GM19395 (cell line): ENCODE data around the gene XRRA1.
"Not testable (repeated sequence)": the region's sequence is repeated elsewhere in the genome, so short reads cannot be mapped to it uniquely, and the experiment has no call there.

ENCODE experiments used
- ATAC-seq: cut with Tn5 transposase; IDR thresholded peaks from one replicate; pipeline ENCODE4 v1.9.1; 2021; ENCODE audit warnings: mild to moderate bottlenecking, moderate library complexity; ENCODE audit not compliant: unreplicated experiment

Gene XRRA1

DNA sequence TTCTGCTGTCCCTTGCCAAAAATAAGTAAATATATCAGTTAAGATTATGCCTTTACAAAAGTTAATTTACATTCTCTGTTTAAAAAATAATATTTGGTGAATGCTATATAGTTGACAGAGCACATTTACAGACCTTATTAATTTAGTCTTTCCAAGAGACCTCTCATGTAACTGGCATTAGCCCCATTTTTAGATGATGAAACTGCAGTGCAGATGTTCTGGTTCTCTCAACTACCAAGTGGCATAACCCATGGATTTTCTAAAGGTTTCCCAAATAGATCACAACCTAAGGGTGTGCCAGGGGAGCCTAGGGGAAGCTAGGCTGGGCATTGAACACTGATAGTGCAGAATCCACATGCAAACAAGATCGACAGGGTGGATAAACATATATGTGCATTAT is 111.7 kb downstream of the XRRA1 start:
- ATAC-seq: no peak

DNA sequence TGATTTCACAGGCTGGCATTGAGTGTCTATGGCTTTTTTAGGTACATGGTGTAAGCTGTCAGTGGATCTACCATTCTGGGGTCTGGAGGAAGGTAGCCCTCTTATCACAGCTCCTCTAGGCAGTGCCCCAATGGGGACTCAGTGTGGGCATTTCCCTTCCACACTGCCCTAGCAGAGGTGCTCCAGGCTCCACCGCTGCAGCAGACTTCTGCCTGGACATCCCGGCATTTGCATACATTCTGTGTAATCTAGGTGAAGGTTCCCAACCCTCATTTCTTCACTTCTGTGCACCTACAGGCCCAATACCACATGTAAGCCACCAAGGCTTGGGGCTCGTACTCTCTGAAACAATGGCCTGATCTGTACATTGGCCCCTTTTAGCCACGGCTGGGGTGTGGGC is 122.0 kb downstream of the XRRA1 start:
- no peak for ATAC-seq

DNA sequence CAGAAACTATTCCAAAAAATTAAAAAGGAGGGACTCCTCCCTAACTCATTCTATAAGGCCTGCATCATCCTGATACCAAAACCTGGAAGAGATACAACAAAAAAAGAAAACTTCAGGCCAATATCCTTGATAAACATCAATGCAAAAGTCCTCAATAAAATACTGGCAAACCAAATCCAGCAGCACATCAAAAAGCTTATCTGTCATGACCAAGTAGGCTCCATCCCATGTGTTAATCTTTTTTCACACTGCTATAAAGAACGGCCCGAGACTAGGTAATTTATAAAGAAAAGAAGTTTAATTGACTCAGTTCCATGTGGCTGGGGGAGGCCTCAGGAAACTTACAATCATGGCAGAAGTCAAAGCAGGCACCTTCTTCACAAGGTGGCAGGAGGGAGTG is 123.3 kb downstream of the XRRA1 start:
- not testable (repeated sequence) for ATAC-seq

DNA sequence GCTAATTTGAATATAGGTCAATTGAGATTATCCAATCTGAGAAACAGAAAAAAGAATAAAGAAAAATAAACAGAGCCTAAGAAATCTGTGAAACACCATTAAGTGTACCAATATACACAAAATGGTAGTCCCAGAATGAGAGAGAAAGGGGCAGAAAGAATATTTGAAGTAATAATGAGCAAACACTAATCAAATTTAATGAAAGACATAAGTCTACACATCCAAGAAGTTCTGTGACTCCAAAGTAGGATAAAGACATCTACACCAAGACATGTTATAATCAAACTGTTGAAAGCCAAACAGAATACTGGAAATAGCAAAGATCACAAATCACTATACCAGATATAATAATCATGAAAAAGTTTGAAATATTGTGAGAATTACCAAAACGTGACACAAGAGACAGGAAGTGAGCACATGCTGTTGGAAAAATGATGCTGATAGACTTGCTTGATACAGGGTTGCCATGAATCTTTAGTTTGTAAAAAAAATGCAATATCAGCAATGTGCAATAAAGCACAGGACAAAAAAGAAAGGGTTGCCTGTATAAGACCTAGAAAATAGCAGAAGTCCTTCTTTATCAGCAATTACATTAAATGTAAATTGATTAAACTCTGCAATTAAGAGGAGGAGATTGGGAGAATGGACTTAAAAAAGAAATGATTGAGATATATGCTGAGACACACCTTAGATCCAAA is 124.5 kb downstream of the XRRA1 start:
- ATAC-seq: no peak

DNA sequence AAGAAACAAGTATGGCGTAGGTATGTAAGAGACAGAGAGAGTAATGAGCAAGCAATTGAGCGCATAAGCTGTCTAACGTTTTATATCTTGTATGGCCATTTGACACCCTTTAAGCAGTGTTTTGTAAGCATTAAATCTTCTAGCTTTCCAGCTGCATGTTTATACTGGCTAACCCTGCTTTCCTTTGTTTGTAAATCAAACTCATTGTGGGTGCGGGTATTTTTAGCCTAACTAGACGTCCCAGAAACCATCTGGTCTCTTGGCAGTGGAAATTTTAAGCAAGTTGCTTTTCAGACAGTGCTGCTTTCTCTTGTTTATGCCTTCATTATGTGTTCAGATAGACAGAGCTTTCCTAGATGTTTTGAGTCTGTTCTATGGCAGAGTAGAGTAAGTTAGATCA is 126.7 kb downstream of the XRRA1 start:
- ATAC-seq: no peak

DNA sequence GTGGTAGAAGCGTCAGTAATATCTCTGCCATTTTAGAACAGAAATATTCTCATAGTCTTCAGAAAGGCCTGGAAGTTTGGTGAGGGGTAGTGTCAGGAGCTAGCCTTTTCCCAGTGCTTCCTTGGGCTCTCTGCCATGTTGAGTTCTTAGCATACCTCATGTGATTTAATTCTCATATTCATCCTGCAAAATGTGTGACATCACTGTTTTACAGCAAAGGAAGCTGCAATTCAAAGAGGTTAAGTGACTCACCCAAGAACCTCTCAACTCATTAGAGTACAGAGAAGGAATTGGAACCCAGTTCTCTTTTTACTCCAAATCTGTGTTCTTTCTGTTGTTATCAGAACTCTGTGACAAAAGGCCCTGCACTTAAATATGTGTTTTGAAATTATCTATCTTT is 128.1 kb downstream of the XRRA1 start:
- ATAC-seq: no peak

DNA sequence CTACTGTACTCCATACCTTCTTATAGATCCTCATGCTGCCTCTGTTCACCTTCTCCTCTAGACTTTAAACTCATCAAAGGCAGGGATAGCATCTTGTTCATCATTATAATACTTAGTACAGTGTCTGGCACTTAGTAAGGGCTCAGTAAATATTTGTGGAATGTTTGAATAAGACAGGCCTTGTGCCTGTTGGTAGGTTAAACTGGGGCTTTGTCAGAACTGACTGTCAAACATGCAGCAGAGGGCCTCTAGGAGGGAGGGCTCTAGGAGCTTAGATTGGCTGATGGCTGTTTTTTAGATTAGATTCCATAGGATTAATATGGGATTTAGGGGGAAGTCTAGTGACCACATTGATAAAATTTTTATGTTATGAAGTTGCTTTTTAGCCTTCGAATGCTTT is 129.5 kb downstream of the XRRA1 start:
- ATAC-seq: no peak

DNA sequence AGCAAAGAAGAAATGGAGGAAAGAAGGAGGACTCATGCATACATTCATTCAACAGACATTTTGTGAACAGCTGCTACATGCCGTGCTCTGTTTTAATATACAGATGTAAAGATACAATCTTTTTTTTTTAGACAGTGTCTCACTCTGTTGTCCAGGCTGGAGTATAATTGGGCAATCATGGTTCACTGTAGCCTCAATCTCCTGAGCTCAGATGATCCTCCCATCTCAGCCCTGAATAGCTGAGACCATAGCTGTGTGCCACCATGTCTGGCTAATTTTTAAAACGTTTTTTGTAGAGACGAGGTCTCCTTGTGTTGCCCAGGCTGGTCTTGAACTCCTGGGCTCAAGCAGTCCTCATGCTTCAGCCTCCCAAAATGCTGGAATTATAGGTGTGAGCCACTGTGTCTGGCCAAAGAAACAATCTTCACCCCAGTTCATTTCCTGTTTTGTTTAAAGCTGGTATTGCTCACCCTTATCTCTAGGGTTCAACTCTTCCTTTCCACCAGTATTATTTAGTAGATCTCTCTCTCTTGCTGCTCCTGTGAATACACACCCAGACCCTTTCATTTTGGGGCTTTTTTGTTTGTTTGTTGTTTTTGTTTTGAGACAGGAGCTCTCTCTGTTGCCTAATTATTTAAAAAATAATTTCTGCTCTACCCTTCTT is 130.5 kb downstream of the XRRA1 start:
- ATAC-seq: no peak

DNA sequence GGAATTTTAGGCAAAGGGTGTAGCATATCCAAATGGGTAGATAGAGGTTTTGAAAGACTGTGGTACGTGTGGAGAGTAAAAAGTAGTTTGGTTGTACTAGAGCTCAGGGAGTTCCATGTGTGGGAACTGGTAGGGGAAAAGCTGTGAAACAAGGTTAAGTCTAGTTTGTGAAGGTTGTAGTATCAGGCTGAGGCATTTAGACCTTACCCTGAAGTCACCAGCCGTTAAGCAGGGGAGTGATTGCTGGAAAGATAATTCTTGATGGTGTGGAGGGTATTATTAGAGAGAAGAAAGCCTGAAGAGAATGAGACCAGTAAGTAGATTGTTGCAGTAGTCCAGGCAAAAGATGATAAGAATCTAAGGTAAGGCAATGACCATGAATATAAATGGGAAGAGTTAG is 132.2 kb downstream of the XRRA1 start:
- no peak for ATAC-seq

DNA sequence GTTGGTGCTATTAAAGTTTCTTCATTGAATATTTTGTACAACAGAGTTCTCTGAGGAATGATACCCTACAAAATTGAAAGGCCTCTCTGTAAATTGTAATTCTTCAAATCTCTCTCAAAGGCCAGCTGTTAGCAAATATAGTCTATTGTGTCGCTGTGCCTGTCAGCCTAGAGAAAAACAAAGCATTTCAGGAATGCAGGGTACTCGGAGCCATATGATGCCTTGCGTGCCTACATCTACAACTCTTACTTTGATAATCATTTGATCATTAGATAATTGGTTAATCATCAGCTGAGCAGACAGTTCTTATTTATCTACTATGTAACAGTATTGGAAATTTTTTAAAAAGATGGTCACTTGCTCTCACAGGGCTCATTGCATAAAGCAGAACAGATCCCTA is 132.9 kb downstream of the XRRA1 start:
- no peak for ATAC-seq

DNA sequence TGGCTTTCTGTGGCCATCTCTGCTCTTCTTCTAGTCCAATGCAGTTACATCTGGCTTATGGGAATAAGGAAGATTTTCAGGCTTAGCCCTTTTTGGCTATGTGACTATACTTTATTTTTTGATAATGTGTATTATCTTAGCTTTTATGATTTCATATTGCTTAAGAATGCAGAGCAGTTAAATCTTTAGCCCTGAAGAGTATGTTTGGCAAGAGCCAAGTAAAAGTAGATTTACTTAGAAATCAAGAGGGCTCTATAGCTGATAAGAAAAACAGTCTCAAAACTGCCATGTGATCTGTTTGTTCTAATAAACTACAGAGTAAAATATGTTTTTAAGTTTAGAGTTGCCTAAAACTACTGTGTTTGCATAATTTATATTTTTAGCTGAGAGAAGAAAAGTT is 139.1 kb downstream of the XRRA1 start:
- no peak for ATAC-seq

DNA sequence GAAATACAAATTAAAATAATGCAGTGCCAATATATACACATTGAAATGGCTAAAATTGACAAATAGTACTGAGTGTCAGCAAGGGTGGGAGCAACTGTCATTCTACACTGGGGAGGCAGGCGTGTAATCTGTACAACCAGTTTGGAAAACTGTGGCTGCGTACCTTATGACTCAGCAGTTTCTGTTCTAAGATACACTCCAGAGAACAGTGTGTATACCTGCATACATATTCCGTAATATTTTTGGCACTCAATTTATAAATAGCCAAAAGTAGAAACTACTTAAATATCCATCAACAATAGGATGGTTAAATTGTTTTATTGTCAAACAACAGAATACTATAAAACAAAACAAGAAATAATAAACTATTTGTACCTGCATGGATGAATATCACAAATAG is 142.6 kb downstream of the XRRA1 start:
- ATAC-seq: no peak

DNA sequence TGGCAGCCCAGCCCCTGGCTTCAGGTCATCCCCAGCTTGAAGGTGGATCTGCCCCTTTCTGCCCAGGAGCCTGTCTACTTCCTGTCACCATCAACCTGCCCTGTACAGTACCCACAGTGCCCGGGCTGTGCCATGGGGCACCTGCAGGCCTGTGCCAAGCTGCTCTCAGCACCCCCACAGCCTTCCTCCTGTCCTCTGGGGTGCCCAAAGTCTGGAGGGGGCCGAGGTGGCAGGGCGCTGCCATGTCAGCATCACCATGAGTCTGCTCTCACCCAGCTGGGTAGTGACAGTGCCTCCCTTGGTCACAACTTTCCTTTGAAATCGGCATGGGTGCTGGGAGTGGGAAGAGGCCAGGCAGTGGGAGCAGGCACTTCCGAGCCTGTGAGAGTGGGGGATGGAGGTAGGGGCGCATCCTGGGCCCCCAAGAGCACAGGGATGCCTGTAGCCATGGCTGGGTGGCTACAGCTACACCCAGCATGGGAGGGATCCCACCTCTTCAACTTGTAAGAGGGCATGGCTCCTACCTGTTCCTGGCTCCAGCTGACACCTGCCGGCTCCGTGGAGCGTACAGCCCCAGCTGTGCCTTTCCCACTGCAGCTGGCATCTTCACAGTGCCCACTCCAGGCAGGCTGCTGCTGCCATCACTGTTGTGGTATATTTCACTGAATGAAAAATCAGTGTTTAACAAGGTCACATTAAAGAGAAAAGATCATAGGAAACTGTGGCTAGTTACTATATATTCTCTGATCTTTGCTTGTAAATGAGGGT is 157.4 kb downstream of the XRRA1 start:
- no peak for ATAC-seq
